Stimulated activated CD8-positive, alpha-beta memory T cell treated with anti-CD3 and anti-CD28 coated beads, Interleukin-2, amount 100 ng/mL, for 1 hour (primary cell): ENCODE measurements around the gene WDR70.
"Not testable (repeated sequence)": the region's sequence is repeated elsewhere in the genome, so short reads cannot be mapped to it uniquely, and the experiment has no call there.

ENCODE experiments used
- DNase-seq, 2 donors: peaks; one replicate each; pipeline ENCODE4 v3.0.0-alpha.2; 2020; ENCODE audit warnings: low read depth in 2 of 2

The WDR70 gene

DNA sequence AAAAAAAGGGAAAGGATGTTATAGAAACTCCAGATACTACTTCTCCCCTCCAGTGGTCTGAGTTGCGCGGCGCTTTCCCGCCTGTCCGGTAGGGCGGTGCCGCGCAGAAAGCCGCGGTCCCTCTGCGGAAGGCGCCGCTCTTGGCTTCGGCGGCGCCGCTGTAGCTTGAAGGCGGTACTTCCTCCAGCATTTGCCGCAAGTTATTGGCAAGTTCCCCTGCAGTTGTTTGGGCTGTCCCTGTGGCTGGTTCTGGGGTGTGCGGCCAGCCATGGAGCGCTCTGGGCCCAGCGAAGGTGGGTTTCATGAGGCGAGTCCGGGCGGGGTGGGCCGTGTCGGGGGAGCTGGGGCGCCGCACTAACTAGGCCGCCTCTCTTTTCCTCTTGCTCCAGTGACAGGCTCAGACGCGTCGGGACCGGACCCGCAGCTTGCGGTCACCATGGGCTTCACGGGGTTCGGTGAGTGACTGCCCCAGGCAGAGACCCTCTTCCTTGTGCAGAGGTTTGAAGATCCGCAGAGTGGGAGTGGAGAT, at the start of gene WDR70:
WDR70 (plus strand) TSS at position 219 of the 529 bp plus-strand sequence; CDS start at position 269, 50 bp downstream.
- DNase-seq = peak; percentile 57 to 64

DNA sequence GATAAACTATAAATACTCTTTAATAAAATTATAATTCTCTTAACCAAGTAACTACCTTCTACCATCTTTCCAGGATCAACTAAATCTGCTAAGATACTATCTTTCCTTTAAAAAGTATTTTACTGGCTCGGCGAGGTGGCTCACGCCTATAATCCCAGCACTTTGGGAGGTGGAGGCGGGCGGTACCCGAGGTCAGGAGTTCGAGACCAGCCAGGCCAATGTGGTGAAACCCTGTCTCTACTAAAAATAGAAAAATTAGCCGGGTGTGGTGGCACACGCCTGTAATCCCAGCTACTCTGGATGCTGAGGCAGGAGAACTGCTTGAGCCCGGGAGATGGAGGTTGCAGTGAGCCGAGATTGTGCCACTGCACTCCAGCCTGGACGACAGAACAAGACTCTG, 44.4 kb upstream of the WDR70 start:
- DNase-seq = not testable (repeated sequence)

DNA sequence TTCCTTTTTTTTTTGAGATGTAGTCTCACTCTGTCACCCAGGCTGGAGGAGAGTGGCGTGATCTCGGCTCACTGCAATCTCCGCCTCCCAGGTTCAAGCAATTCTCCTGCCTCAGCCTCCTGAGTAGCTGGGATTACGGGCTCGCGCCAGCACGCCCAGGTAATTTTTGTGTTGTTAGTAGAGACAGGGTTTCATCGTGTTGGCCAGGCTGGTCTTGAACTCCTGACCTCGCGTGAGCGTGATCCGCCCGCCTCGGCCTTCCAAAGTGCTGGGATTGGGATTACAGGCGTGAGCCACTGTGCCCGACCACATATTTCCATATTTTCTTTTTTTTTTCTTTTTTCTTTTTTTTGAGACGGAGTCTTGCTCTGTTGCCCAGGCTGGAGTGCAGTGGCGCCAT, 36.4 kb upstream of the WDR70 start:
- not testable (repeated sequence) for DNase-seq

DNA sequence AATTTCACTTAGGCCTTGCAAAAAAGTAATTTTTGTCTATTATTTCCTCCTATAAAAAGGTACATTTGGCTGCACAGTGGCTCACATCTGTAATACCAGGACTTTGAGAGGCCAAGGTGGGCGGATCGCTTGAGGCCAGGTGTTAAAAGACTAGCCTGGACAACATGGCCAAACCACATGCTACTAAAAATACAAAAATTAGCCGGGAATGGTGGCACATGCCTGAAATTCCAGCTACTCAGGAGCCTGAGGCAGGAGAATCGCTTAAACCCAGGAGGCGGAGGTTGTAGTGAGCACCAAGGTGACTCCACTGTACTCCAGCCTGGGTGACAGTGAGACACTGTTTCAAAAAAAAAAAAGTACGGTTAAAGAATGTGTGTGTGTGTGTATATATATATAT, 24.0 kb upstream of the WDR70 start:
- DNase-seq = no peak

DNA sequence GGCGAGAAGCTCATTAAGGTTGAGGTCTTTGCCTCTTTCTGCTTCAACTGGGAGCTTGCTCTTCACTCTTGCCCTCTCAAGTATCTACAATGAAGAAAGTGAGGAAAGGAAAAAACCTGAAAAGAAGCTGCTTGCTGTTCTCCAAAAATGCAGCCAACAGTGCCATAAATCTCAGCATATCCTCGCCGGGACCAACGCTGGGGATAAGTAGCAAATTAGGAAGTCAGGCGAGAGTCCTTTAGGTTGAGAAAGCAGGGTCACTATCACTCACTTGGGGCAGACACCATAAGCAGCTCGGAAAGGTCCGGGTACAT, 8.6 kb upstream of the WDR70 start:
- no peak for DNase-seq

DNA sequence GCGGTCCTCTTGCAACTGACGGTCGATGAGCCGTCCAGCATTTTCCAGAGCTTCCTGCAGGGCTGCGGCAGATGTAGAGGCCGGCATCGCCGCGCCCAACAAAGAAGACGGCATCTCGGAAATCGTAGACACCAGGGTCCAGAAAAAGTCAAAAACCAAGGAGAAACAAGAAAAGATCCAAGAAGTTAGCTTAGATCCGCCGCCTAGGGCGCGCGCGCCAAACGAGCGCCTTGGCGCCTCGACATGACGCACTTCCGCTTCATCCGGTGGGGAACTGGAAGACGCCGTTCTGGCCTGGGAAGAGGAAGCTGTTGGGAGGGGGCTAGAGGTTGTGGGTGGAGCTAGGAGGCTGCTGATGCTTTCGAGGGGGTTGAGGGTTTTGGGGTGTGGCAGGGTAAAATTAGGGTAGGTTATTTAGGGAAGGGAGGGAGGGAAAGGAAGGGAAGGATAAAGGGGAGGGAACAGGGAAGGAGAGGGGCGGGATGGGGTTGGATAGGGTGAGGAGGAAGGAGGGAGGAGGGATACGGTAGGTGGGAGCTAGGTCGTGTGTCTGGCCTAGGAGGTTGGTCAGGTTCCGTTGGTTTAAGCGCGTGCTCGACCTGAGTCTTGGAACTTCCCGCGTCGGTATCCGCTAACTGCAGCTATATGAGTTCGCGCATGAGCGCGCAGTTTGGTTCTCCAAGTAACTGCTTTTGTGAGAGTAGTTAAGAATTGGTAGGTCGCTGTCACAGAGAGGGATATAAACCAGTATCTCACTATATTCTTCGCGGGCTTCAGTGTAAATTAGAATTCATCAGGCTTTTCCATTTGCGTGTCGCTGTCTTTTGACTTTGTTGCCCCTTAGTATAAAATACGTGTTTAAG, 8.0 kb upstream of the WDR70 start, which contains the start of gene NUP155:
NUP155 (minus strand) TSS at position 243 of the 863 bp plus-strand sequence; CDS start at position 114, 129 bp downstream.
- DNase-seq = peak; percentile 70 to 75

DNA sequence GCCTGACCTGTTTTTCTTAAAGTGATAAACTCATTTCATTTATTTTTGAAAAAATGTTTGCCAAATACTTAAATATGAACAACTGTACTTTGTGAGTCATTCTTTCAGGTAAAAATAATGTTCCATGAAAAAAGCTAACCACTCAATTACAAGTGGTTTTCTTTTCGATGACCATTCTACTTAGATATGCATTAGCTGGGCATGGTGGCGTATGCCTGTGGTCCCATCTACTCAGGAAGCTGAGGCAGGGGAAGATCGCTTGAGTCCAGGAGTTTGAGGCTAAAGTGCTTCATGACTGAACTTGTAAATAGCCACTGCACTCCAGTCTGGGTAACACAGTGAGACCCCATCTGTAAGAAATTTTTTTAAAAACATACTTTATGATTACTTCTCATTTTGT, 4.0 kb upstream of the WDR70 start:
- no peak for DNase-seq

DNA sequence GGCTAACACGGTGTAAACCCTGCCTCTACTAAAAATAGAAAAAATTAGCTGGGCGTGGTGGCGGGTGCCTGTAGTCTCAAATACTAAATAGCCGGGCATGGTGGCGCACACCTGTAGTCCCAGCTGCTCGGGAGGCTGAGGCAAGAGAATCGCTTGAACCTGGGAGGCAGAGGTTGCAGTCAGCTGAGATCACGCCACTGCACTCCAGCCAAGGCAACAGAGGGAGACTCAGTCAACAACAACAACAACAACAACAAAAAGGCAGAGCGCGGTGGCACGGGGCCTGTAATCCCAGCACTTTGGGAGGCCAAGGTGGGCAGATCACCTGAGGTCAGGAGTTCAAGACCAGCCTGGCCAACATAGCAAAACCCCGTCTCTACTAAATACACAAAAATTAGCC, 1.1 kb upstream of the WDR70 start:
- not testable (repeated sequence) for DNase-seq

DNA sequence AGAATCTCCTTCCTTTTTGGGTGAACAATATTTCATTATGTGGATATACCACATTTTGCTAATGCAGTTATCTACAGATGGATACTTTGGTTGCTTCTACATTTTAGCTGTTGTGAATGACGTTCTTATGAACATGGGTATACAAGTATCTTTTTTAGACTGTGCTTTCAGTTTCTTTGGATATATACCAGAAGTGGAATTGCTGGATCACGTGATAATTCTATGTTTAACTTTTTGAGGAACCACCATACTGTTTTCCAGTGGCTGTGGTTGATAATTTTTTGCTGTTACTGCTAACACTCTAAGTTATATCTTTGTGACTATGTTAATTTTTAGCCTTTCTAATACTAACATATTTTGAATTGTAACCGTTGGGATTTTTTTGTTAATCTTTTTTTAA, 12.5 kb downstream of the WDR70 start:
- no peak for DNase-seq

DNA sequence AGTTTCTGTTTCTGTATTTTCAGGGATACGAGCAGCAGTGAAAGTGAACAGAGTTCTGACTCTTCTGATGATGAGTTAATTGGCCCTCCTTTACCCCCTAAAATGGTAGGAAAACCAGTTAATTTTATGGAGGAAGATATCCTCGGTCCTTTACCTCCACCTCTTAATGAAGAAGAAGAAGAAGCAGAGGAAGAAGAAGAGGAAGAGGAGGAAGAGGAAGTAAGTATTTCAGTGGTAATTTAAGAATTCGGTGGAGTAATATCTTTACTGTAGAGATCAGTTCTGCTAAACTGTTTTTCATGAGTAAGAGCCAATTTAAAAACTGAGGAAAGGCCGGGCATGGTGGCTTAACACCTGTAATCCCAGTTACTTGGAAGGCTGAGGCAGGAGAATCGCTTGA, 17.2 kb downstream of the WDR70 start:
- no peak for DNase-seq

DNA sequence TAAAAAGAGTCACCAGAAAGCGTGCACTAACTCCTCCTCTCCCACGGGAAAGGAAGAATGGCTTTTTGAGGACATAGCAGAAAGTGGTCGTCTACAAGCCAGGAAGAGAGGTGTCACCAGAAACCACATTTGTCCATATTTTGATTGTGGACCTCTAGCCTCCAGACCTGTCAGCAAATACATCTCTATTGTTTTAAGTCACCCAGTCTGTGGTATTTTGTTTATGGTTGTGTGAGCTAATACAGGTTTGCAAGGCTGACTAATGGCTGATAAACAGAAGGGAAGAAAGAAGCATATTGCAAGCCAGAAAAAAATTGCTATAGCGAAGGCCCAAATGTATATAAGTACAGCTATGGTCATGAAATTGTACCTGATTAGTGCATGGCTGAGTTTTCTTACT, 21.4 kb downstream of the WDR70 start:
- no peak for DNase-seq

DNA sequence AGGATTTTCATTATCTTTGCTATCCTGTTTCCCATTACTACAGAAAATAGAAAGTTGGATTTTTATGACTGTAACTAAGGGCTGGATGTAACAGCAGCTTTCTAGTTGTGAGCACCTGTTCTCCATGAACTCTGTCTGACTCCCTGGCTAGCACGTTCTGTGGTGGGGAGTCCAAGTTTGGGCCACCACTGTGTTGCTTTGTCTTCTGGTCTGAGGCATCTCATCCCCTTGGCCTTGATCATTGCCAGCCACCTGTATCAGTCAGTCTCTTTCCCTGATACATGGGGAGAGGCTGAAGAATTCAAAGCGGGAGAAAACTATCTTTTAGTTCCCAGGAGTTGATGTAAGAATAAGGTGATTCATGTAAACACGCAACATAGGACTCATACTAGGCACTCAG, 33.4 kb downstream of the WDR70 start:
- DNase-seq = no peak

DNA sequence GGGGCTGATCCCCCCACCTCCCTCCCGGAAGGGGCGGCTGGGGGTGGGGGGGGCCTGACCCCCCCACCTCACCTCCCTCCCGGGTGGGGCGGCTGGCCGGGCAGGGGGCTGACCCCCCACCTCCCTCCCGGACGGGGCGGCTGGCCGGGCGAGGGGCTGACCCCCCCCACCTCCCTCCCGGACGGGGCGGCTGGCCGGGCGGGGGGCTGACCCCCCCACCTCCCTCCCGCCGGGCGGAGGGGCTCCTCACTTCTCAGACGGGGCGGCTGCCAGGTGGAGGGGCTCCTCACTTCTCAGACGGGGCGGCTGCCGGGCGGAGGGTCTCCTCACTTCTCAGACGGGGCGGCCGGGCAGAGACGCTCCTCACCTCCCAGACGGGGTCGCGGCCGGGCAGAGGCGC, 36.3 kb downstream of the WDR70 start:
- DNase-seq = not testable (repeated sequence)

DNA sequence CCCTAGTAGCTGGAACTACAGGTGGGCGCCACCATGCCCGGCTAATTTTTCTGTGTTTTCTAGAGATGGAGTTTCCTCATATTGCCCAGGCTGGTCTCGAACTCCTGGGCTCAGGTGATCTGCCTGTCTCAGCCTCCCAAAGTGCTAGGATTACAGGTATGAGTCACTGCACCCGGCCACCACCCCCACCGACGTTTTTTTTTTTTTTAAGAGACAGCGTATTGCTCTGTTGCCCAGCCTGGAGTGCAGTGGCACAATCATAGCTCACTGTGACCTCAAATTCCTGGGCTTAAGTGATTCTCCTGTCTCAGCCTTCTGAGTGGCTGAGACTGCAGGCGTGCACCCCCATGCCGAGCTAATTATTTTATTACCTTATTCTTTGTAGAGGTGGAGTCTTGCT, 38.2 kb downstream of the WDR70 start:
- DNase-seq = no peak

DNA sequence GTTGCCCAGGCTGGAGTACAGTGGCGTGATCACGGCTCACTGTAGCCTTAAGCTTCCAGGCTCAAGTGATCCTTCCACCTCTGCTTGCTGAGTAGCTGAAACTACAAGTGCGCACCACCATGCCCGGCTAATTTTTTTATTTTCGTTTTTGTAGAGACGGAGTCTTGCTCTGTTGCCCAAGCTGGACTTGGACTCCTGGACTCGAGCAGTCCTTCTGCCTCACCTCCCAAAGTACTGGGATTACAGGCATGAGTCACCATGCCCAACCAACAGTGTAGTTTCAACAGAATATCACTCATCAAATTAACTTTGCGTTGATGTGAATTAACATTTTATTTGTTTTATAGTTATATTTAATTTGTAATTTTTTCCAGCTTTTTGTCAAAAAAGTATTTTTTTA, 45.3 kb downstream of the WDR70 start:
- no peak for DNase-seq

DNA sequence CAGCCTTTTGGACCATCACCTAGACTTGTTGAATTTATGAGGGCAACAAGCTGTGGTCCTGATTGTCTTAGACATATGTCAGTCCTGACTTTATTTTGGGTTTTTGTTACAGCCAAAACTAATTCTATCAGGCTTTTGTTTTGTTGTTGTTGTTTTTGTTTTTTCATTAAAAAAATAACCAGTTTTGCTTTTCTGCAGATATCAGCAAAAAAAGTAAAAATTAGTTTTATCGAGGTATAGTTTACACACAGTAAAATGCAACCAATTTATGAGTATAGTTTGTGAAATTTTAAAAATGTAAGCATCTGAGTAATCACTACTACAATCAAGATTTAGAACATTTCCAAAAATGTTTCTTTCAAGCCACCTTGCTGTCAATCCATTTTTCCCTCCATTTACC, 48.9 kb downstream of the WDR70 start:
- no peak for DNase-seq

DNA sequence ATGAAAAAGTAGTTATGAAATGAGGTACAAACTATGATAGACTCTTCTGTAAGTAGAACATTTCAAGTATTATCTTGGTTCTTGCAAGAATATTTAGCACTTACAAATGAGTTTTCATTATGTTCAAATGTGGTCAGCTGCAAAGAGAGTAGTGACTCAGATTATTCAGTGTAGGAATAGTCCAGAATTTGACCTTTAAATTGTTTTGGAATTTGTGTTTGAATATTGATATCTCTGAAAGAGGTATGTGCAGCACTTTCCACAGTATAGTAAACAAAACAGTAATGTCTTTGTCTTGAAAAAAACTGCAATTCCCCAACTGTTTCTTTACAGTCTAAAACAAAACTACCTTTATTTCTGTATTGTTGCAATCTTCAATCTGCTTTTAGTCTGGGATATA, 56.1 kb downstream of the WDR70 start:
- DNase-seq = no peak

DNA sequence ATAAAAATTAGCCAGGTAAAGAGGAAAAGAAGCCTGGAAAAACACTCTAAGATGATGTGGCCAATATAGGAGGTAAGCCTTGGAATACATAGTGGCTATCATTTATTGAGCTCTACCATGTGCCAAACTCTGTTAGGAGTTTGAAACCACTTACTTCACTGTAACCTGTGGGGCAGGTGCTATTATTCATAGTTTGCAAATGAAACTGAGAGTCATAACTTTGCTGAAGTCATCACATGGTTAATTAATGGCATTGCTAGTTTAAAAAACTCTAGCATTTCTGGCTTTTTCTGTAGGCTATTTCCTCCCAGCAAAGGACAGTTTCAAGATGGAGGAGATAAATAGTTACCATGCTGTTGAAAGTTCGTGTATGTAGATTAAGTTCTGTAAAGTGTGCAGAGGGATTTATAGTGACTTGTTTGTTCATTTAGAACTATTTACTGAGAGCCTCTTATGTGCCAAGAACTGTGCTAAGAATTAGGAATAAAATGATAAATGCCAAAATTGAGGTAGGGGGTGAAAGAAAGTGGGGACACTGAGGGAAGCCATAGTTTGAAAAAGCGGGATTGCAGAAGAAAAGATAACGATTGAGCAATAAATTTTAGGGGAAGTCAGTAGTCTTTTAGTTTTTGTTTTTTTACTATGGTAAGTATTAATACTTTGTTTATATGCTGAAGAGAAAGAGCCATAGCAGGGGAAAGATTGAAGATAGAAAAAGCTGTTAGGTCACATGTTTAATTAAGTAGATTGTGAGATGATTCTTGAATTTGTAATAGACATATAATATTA, 57.2 kb downstream of the WDR70 start:
- DNase-seq = no peak

DNA sequence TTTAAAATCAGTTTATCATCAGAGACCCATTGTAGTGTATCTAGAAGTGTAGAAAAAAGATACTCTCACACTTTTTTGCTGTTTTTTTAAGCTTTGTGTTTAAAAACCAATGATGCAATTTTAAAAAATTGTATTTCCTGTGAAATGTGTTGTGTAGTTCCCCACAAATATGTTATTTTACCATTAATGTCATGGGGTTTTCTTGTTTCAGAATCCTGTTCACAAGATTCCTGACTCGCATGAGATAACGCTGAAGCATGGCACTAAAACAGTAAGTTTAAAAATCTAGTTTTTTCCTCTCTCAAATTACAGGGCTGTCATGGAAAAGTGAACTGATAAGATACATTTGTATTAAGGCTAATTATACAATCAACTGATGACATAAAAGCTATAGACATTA, 58.6 kb downstream of the WDR70 start:
- DNase-seq = no peak

DNA sequence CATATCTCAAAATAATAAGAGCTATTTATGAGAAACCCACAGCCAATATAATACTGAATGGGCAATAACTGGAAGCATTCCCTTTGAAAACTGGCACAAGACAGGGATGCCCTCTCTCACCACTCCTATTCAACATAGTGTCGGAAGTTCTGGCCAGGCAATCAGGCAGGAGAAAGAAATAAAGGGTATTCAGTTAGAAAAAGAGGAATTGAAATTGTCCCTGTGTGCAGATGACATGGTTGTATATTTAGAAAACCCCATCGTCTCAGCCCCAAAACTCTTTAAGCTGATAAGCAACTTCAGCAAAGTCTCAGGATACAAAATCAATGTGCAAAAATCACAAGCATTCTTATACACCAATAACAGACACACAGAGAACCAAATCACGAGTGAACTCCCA, 66.7 kb downstream of the WDR70 start:
- not testable (repeated sequence) for DNase-seq

DNA sequence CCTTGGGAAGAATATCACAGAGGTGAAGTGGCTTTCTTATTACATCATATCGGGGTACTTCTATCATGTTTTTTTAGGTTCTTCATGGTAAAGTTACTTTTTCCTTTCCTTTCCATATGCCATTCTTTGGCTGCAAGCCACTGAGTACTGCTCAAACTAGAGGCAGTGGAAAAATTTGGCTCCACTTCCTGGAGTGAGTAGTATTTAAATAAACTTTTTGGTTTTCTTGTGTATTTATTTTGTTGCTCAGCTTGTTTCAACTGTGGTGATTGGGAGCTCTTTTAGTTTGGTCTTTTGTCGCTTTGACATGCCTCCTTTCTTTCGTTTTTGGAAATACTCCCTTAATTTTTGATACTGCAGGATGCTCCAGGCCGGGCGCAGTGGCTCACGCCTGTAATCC, 69.8 kb downstream of the WDR70 start:
- DNase-seq = no peak

DNA sequence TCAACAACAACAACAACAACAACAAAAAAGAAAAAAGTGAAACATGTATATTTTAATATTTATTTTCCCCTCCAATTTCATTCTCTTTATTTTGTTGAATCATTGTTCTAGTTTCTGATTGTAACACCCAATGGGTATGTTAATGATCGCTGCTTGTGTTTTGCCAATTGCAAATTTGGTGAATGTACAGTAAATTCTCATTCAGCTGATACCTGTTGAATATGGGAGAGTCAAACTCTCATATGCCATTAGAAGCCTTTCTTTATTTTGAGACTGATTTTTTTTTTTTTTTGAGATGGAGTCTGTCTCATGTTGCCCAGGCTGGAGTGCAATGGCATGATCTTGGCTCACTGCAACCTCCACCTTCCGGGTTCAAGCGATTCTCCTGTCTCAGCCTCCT, 72.9 kb downstream of the WDR70 start:
- DNase-seq = not testable (repeated sequence)

DNA sequence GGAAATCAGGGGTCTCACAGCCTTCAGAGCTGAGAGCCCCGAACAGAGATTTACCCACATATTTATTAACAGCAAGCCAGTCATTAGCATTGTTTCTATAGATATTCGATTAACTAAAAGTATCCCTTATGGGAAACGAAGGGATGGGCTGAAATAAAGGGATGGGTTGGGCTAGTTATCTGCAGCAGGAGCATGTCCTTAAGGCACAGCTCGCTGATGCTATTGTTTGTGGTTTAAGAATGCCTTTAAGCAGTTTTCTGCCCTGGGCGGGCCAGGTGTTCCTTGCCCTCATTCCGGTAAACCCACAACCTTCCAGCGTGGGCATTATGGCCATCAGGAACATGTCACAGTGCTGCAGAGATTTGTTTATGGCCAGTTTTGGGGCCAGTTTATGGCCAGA, 74.1 kb downstream of the WDR70 start:
- DNase-seq = not testable (repeated sequence)
